ENCODE results near the gene DCP1A.

Gene DCP1A

DNA sequence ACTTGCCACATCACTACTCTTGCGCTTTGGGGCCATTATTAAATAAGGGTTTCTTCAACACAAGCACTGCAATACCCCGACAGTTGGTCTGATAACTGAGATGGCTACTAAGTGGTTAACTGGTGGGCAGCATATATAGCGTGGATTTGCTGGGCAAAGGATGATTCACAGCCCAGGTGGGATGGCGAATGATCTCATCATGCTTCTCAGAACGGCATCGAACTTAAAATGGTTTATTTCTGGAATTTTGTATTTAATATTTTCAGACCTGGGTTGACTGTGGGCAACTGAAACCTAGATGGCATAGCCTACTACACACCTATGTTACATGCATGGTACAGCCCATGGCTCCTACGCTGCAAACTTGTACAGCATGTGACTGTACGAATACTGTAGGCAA, 64.8 kb downstream of the DCP1A start:
- H3K4me3 ChIP-seq (replicated peaks; ENCODE audit: insufficient read depth, low read length): no peak overlapping the region
- H3K27me3 ChIP-seq (ENCODE audit: insufficient read depth, poor library complexity, severe bottlenecking): no peaks in the 10 kb centered on the region
- no peak overlapping the region for H3K27ac ChIP-seq (replicated peaks)
- TF ChIP-seq, protein P1, sequence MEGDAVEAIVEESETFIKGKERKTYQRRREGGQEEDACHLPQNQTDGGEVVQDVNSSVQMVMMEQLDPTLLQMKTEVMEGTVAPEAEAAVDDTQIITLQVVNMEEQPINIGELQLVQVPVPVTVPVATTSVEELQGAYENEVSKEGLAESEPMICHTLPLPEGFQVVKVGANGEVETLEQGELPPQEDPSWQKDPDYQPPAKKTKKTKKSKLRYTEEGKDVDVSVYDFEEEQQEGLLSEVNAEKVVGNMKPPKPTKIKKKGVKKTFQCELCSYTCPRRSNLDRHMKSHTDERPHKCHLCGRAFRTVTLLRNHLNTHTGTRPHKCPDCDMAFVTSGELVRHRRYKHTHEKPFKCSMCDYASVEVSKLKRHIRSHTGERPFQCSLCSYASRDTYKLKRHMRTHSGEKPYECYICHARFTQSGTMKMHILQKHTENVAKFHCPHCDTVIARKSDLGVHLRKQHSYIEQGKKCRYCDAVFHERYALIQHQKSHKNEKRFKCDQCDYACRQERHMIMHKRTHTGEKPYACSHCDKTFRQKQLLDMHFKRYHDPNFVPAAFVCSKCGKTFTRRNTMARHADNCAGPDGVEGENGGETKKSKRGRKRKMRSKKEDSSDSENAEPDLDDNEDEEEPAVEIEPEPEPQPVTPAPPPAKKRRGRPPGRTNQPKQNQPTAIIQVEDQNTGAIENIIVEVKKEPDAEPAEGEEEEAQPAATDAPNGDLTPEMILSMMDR (IDR thresholded peaks at IDR 0.05; ENCODE audit: insufficient read depth, low read length): no peak
- TF ChIP-seq POLR2AphosphoS5 (IDR thresholded peaks at IDR 0.05; ENCODE audit: low read depth): no peak
- no peak for DNase-seq (ENCODE audit: low read depth in 1 of 2, low spot score in 1 of 2)

DNA sequence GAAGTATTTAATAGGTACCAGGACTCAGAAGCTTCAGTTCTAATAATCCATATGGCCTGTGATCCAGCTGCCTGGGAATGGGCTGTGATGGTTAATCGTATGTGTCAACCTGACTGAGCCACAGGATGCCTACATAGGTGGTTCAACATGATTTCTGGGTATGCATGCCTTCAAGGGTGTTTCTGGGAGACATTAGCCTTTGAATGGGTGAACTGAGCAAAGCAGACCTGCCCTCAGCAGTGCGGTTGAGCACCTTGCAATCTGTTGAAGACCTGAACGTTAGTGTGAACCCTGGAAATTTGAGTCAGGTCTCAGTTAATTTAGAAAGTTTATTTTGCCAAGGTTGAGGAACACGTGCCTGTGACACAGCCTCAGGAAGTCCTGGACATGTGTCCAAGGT, 68.7 kb downstream of the DCP1A start:
- no peak for TF ChIP-seq POLR2AphosphoS5 (IDR thresholded peaks at IDR 0.05; ENCODE audit: low read depth)
- TF ChIP-seq GABPA (IDR thresholded peaks at IDR 0.05; ENCODE audit: low read depth): no peak
- TF ChIP-seq, protein P1 (IDR thresholded peaks at IDR 0.05; ENCODE audit: insufficient read depth, low read length): no peak
- TF ChIP-seq SPI1 (IDR thresholded peaks at IDR 0.05; ENCODE audit: borderline replicate concordance, low read depth): no peak
- TF ChIP-seq, protein P2, sequence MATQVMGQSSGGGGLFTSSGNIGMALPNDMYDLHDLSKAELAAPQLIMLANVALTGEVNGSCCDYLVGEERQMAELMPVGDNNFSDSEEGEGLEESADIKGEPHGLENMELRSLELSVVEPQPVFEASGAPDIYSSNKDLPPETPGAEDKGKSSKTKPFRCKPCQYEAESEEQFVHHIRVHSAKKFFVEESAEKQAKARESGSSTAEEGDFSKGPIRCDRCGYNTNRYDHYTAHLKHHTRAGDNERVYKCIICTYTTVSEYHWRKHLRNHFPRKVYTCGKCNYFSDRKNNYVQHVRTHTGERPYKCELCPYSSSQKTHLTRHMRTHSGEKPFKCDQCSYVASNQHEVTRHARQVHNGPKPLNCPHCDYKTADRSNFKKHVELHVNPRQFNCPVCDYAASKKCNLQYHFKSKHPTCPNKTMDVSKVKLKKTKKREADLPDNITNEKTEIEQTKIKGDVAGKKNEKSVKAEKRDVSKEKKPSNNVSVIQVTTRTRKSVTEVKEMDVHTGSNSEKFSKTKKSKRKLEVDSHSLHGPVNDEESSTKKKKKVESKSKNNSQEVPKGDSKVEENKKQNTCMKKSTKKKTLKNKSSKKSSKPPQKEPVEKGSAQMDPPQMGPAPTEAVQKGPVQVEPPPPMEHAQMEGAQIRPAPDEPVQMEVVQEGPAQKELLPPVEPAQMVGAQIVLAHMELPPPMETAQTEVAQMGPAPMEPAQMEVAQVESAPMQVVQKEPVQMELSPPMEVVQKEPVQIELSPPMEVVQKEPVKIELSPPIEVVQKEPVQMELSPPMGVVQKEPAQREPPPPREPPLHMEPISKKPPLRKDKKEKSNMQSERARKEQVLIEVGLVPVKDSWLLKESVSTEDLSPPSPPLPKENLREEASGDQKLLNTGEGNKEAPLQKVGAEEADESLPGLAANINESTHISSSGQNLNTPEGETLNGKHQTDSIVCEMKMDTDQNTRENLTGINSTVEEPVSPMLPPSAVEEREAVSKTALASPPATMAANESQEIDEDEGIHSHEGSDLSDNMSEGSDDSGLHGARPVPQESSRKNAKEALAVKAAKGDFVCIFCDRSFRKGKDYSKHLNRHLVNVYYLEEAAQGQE (IDR thresholded peaks at IDR 0.05; ENCODE audit: insufficient replicate concordance, low read depth): no peak
- Histone ChIP-seq H3K27ac (replicated peaks) (no peak overlapping the region), H3K4me3 (replicated peaks; ENCODE audit: insufficient read depth, low read length) (no peak overlapping the region), H3K27me3 (ENCODE audit: insufficient read depth, poor library complexity, severe bottlenecking) (no peaks in the 10 kb centered on the region)
- no peak for DNase-seq (ENCODE audit: low read depth in 1 of 2, low spot score in 1 of 2)

DNA sequence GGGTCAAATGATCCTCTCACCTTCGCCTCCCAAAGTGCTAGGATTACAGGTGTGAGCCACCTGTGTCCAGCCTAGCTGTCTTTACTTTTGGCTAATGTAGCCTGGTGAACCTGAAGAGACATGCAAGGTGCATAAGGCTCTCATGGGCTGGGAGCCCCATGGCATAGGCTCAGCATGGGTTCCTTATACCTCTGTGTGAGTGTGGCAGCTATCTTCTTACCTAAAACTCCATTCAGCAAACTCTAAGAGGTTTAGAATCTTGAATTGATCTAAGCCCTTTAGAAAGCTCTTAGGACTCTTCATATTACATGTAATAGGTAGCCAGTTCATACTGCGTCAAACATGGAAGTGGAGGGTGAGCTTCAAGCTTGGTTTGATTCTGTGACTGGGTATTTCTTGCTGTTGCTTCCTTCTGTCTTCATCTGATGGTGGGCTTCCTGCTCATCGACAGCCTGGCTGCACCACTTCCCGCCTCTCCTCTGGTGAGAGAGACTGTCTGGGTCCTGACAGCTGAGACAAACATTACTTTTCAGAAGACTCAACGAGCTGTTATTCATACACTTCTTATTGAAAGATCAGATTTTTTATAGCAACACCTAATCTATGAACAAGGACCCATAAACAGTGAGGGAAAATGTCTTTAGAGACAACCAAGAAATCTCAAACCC, 72.3 kb downstream of the DCP1A start:
- DNase-seq (ENCODE audit: low read depth in 1 of 2, low spot score in 1 of 2): no peak
- H3K27ac ChIP-seq (replicated peaks): no peak overlapping the region
- no peak for TF ChIP-seq GABPA (IDR thresholded peaks at IDR 0.05; ENCODE audit: low read depth)
- no peak for TF ChIP-seq SPI1 (IDR thresholded peaks at IDR 0.05; ENCODE audit: borderline replicate concordance, low read depth)
- TF ChIP-seq, protein P2 (IDR thresholded peaks at IDR 0.05; ENCODE audit: insufficient replicate concordance, low read depth): no peak
- TF ChIP-seq, protein P1 (IDR thresholded peaks at IDR 0.05; ENCODE audit: insufficient read depth, low read length): no peak
- TF ChIP-seq POLR2AphosphoS5 (IDR thresholded peaks at IDR 0.05; ENCODE audit: low read depth): no peak
- H3K27me3 ChIP-seq (ENCODE audit: insufficient read depth, poor library complexity, severe bottlenecking): no peaks in the 10 kb centered on the region
- no peak overlapping the region for H3K4me3 ChIP-seq (replicated peaks; ENCODE audit: insufficient read depth, low read length)

DNA sequence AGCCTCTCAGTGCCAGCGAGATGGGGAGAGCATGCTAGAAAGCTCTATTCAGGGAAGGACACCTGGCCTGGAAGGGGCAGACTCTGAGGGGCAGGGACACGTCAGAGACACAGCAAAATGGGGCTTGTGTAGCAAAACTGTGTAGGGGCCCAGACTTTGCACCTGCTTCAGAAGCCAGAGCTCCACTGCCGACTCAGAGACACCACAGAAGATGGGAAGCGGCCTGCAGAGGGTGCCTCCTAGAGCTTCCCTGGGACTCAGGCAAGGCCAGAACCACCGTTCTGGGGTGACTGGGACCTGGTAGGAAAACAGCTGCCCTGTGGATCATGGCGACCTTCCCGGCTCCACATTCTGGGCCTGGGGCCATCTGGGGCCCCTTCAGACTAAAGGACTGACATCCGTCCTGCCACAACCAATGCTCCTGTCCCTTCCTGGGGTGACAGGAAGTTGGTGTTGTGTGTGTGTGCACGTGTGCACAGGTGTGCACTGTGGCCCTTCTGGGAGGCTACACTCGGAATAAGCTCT, 74.1 kb downstream of the DCP1A start:
- H3K27me3 ChIP-seq (ENCODE audit: insufficient read depth, poor library complexity, severe bottlenecking): no peaks in the 10 kb centered on the region
- no peak overlapping the region for H3K27ac ChIP-seq (replicated peaks)
- TF ChIP-seq GABPA (IDR thresholded peaks at IDR 0.05; ENCODE audit: low read depth) (no peak), SPI1 (IDR thresholded peaks at IDR 0.05; ENCODE audit: borderline replicate concordance, low read depth) (no peak), POLR2AphosphoS5 (IDR thresholded peaks at IDR 0.05; ENCODE audit: low read depth) (no peak)
- TF ChIP-seq, protein P1 (IDR thresholded peaks at IDR 0.05; ENCODE audit: insufficient read depth, low read length): no peak
- TF ChIP-seq, protein P2 (IDR thresholded peaks at IDR 0.05; ENCODE audit: insufficient replicate concordance, low read depth): no peak
- no peak for DNase-seq (ENCODE audit: low read depth in 1 of 2, low spot score in 1 of 2)
- no peak overlapping the region for H3K4me3 ChIP-seq (replicated peaks; ENCODE audit: insufficient read depth, low read length)
